Measurements from ENCODE around the gene PLCG1.

- no peak for TF ChIP-seq POLR2A (IDR thresholded peaks at IDR 0.05)
- no peak for TF ChIP-seq CTCF (IDR thresholded peaks at IDR 0.05)
- no peak for TF ChIP-seq POLR2AphosphoS5 (IDR thresholded peaks at IDR 0.05)
- TF ChIP-seq EP300 (IDR thresholded peaks at IDR 0.05; ENCODE audit: low read depth), result no peak
Observed at GRCh38 chr20:41174782-41175181, 37.4 kb downstream of the PLCG1 start.

Measured in transverse colon (tissue), 4 donors.